GM21423 (cell line): Measurements from ENCODE around the gene SOAT2.

ENCODE experiments used
- ATAC-seq: cut with Tn5 transposase; IDR thresholded peaks from one replicate; pipeline ENCODE4 v1.9.1; 2021; ENCODE audit warnings: mild to moderate bottlenecking, moderate library complexity; ENCODE audit not compliant: unreplicated experiment

SOAT2 gene

DNA sequence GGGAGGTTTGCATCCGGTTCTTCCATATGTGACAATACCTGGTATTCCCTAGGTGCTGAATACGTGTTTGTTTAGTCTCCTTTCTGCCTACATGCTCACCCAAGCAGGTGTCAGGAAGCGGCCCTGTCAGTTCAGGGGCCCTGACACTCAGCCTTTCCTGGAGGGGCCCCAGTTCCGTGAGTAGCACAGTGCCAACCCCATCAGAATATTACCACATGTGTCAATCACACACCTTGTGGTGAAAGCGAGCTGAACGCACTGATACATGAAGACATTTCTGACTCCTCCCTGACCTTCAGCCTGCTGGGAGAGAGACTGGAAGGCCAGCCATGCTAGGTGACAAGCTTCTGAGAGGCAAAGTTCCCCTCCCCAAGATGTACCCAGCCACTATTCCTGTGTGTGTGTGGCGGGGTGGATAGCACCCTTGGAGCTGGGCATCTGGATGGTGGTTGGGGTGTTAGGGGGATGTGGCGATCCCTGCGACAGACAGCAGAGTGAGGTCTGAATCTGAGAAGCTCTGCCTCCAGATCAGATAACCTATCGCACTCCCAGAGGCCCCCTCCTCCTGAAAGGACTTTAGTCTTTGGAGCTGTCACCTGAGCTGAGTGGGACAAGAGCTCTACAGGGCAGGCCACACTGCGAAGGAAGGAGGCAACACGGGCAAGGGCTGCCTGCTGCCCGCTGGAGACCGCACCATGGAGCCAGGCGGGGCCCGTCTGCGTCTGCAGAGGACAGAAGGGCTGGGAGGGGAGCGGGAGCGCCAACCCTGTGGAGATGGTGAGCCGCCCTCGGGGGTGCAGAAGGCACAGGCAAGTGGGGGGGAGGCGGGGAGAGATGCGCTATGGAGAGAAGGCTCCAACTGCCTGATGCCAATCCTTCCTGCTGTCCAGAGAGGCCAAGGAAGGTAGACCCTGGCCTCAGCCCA, at the start of gene SOAT2:
TSS of gene SOAT2 (plus strand) at position 604 of the 925 bp plus-strand sequence. CDS start at position 696, 92 bp downstream.
- ATAC-seq: peak; percentile 72

- peak; percentile 88 for ATAC-seq
These were observed 49.0 kb upstream of the SOAT2 start for GRCh38 chr12:53054112-53054878.

GRCh38 chr12:53055471-53056266, 47.6 kb upstream of the SOAT2 start:
- ATAC-seq: no peak

- ATAC-seq: no peak
These were observed 47.0 kb upstream of the SOAT2 start for GRCh38 chr12:53056296-53056695.

- ATAC-seq: no peak
These were observed 46.4 kb upstream of the SOAT2 start for GRCh38 chr12:53056901-53057300.

DNA sequence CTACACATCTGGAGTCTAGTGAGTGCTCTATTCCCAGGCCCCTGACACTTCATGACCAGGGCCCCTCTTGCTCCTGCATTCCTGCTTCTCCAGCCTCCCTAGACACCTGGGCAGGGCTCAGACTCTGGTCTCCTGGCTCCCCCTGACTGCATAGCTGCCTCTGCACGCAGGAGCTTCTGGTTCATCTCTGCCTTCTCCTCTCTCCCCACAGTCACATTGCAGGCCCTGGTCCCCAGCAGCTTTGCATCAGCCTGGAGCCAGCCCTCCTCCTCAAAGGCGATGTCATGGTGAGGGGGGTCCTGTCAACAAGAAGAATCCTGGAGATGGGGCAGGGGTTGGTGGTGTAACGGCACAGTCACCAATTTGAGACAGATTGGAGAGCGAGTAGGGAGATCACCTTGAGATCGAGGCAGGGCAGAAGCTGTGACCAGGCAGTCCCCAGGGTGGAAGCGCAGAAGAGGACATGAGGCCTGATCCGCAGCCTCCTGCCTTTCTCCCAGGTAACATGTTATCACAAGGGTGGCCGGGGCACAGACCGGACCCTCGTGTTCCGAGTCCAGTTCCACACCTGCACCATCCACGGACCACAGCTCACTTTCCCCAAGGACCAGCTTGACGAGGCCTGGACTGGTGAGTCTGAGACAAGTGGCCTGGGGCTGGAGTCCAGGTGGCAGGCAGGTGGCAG, 45.3 kb upstream of the SOAT2 start:
- no peak for ATAC-seq

- no peak for ATAC-seq
These were observed 44.4 kb upstream of the SOAT2 start for GRCh38 chr12:53058674-53059433.

DNA sequence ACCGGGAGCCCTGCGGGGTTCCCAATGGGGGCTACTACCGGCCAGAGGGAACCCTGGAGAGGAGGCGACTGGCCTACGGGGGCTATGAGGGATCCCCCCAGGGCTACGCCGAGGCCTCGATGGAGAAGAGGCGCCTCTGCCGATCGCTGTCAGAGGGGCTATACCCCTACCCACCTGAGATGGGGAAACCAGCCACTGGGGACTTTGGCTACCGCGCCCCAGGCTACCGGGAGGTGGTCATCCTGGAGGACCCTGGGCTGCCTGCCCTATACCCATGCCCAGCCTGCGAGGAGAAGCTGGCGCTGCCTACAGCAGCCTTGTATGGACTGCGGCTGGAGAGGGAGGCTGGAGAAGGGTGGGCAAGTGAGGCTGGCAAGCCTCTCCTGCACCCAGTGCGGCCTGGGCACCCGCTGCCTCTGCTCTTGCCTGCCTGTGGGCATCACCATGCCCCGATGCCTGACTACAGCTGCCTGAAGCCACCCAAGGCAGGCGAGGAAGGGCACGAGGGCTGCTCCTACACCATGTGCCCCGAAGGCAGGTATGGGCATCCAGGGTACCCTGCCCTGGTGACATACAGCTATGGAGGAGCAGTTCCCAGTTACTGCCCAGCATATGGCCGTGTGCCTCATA, 43.7 kb upstream of the SOAT2 start:
- ATAC-seq: no peak

DNA sequence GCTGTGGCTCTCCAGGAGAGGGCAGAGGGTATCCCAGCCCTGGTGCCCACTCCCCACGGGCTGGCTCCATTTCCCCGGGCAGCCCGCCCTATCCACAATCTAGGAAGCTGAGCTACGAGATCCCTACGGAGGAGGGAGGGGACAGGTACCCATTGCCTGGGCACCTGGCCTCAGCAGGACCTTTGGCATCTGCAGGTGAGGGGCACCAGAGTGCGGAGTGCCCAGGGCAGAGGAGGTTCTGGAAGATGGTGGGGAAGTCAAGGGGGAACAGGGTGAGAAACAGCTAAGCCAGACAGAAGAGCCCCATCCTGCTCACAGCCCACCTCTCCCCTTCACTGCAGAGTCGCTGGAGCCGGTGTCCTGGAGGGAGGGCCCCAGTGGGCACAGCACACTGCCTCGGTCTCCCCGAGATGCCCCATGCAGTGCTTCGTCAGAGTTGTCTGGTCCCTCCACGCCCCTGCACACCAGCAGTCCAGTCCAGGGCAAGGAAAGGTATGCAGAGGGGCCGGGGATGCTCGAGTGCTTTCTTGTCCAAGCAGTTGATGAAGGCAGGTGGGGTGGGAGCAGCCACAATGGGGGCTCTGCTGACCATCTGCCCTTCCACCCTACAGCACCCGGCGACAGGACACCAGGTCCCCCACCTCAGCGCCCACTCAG, 43.1 kb upstream of the SOAT2 start:
- ATAC-seq: no peak

- ATAC-seq: no peak
These were observed 42.5 kb upstream of the SOAT2 start for GRCh38 chr12:53060721-53061276.

DNA sequence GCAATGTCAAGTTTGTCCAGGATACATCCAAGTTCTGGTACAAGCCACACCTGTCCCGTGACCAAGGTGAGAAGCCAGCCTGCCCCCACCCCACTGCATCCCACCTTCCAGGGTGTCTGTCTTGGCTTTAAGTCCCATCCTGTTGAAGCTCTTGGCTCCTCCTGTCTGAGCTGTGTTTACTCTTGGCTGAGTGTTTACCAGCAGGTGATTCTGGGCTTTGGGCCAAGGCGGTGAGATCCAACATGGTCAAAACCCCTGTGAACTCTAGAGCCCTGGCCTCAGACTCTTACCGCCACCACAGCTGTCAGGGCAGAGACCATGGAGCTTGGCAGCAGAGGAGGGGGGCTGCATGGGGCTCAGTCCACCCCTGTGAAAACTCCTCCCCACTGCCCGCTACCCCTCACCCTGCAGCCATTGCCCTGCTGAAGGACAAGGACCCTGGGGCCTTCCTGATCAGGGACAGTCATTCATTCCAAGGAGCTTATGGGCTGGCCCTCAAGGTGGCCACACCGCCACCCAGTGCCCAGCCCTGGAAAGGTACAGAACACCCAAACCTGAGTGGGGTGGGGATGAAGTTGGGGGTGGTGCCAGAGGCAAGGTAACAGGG, 41.8 kb upstream of the SOAT2 start:
- no peak for ATAC-seq

DNA sequence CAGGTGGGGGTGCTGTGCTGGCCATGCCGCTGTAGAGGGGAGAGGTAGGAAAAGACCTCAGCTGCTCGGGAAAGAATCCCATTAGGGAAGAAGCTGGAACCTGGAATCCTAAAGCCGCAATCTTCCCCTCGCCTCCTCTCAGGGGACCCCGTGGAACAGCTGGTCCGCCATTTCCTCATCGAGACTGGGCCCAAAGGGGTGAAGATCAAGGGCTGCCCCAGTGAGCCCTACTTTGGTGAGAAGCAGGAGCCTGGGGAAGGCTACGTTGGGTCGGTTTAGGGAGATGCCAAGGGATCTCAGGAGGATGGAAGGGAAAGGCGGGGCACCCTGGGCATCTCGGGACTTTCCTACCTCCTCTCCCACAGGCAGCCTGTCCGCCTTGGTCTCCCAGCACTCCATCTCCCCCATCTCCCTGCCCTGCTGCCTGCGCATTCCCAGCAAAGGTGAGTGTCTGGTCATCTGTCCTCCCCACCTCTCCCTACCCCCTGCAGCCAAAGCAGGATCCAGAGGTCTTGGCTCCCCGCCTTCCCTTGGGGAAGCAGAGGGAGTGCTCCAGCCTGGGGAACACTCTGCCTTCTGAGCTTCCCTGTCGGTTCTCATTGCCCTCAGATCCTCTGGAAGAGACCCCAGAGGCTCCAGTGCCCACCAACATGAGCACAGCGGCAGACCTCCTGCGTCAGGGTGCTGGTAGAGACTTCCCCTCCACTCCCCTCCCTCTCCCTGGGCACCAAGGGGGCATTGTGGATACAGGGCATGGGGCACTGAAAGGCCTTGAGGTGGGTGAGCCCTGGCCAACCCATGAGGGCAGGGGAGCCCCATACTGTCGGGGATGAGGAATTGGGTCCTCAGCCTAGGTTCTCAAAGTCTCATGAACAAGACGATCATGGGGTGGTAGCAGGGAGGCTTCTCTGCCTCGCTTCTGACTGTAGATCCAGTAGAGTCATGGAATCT, 41.0 kb upstream of the SOAT2 start:
- ATAC-seq: no peak

GRCh38 chr12:53062977-53063707, 40.1 kb upstream of the SOAT2 start:
- ATAC-seq: no peak

GRCh38 chr12:53063708-53064612, 39.3 kb upstream of the SOAT2 start:
- ATAC-seq: no peak
